HAP-1 (cell line): ENCODE measurements around the gene SELENOV.
A peak's percentile ranks its signal among the peaks of the same experiment; 100 is the strongest.

Experiments used
- DNase-seq, 2 experiments: peaks; one replicate each; pipeline ENCODE4 v3.0.0-alpha.2; 2016 to 2020; ENCODE audit warnings: low spot score in 2 of 2
- H3K27me3 ChIP-seq: fragments of 250-450 bp; sonication (Bioruptor Pico); 2 replicates; pipeline ENCODE4 v1.5.1; 2020; ENCODE audit warnings: low read depth, mild to moderate bottlenecking, moderate library complexity
- H3K36me3 ChIP-seq: fragments of 250-450 bp; sonication (Bioruptor Pico); replicated peaks from 2 replicates; pipeline ENCODE4 v1.5.1; 2020; ENCODE audit warnings: mild to moderate bottlenecking
- H3K4me1 ChIP-seq: fragments of 250-450 bp; sonication (Bioruptor Pico); 2 replicates; pipeline ENCODE4 v1.5.1; 2020; ENCODE audit warnings: mild to moderate bottlenecking
- H3K4me3 ChIP-seq: fragments of 250-450 bp; sonication (Bioruptor Pico); 2 replicates; pipeline ENCODE4 v1.5.1; 2020; ENCODE audit warnings: mild to moderate bottlenecking, moderate library complexity
- H3K9me3 ChIP-seq: fragments of 250-450 bp; sonication (Bioruptor Pico); 2 replicates; pipeline ENCODE4 v1.5.1; 2020; ENCODE audit warnings: mild to moderate bottlenecking, moderate library complexity
- in situ Hi-C: fragments of 300-500 bp; cut with MboI; formaldehyde crosslinking; loops from 3 replicates; pipeline ENCODE4 v1.14.3; 2020; ENCODE audit warnings: low sequenced_read_pairs, inconsistent platforms, mixed read lengths

Gene SELENOV

DNA sequence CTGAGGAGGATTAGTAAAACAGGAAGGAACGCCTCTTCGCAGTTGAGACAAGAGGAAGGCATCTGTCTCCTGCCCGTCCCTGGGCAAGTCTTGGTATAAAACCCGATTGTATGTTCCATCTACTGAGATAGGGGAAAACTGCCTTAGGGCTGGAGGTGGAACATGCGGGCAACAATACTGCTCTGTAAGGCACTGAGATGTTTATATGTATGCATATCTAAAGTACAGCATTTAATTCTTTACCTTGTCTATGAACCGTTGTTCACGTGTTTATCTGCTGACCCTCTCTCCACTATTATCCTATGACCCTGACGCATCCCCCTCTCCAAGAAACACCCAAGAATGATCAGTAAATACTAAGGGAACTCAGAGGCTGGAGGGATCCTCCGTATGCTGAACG, 35.0 kb upstream of the SELENOV start:
- Histone ChIP-seq H3K4me1 (peaks cover 17% of the 10 kb centered on the region), H3K9me3 (no peaks in the 10 kb centered on the region), H3K27me3 (no peaks in the 10 kb centered on the region), H3K36me3 (peaks cover 40% of the 10 kb centered on the region), H3K4me3 (peak overlapping the region; percentile 96)
- in situ Hi-C loops, result loop anchor here (5.0 kb wide), 1 partner anchor 52 kb away; the partner anchor contains the start of gene EID2B
- no peak for DNase-seq

DNA sequence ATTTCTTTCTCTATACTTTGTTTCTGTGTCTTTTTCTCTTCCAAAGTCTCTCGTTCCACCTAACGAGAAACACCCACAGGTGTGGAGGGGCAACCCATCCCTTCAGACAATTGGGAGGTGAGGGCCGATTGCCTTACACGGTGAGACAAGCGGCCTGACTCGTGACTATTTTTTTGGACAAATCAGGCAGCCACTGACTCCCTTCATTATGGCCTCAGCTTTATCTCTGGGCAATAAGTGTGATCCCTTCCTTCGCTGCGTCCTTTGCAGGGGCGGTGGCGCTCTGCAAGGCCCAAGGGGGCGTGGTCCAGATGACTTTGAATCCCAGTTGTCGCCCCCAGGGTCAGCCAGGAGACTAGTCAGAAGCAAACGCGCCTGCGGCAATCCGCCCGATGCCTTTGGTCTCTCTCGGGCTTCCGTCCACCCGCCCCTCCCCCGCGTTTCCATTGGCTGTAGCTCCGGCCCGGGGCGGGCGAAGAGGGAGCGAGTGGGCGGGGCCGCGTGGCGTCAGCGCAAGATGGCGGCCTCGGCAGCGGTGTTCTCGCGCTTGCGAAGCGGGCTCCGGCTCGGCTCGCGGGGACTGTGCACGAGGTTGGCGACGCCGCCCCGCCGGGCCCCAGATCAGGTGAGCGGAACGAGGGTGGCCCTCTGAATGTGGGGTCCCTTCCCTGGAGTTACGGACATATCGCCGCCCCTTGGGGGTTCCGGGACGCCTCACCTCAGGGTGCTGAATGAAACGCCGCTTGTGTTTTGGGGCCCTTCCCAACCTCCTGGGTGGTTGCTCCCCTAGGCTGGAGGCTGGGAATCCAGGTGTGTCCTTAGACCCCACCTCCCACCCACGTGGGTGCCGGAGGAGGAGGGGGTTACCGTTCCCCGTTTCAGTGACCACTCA, 34.4 kb upstream of the SELENOV start, which contains the start of gene TIMM50:
Gene TIMM50 (plus strand): TSS at position 502 of the 892 bp plus-strand sequence. CDS start 16 bp downstream, at position 518.
- in situ Hi-C loops, result no loop called here
- Histone ChIP-seq H3K4me1 (peaks cover 17% of the 10 kb centered on the region), H3K36me3 (peaks cover 43% of the 10 kb centered on the region), H3K9me3 (no peaks in the 10 kb centered on the region), H3K27me3 (no peaks in the 10 kb centered on the region), H3K4me3 (peak within 1 kb of the TSS; percentile 96)
- peak; percentile 96 to 100 for DNase-seq

DNA sequence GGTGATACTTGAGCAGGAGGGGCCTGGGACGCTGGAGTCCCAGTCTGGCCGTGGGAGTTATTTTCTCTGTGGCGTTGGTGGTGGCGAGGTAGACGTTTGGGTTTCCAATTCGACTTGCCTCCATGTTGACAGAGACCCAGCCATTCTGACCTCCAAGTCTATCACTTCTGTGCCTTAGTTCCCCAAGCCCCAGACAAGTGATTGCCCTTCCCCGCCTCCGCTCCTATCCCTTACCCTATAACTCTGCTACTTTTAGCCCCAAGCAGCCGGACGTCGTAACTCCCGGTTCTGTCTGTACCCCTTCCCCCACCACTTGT, 33.8 kb upstream of the SELENOV start:
- H3K4me3 ChIP-seq, result peak overlapping the region; percentile 96
- H3K9me3 ChIP-seq, result no peaks in the 10 kb centered on the region
- no peaks in the 10 kb centered on the region for H3K27me3 ChIP-seq
- no peak for DNase-seq
- peaks cover 17% of the 10 kb centered on the region for H3K4me1 ChIP-seq
- peaks cover 43% of the 10 kb centered on the region for H3K36me3 ChIP-seq
- in situ Hi-C loops, result no loop called here

DNA sequence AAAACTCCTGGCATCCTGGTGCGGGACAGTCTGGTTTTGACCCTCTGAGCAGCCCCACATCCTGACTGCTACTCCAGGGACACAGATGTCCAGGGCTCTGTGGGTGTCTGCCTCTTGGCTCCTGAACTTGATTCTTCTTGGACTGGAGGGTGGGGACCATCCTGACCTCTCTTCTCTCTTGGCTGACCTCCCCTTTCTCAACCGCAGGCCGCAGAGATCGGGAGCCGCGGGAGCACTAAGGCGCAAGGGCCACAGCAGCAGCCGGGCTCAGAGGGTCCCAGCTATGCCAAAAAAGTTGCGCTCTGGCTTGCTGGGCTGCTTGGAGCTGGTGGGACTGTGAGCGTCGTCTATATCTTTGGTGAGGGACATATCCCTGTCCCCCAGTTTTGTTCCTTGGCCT, 33.3 kb upstream of the SELENOV start:
- no peaks in the 10 kb centered on the region for H3K27me3 ChIP-seq
- no peaks in the 10 kb centered on the region for H3K9me3 ChIP-seq
- in situ Hi-C loops, result no loop called here
- H3K4me3 ChIP-seq, result peak overlapping the region; percentile 96
- DNase-seq, result no peak
- peaks cover 46% of the 10 kb centered on the region for H3K36me3 ChIP-seq
- H3K4me1 ChIP-seq, result peaks cover 17% of the 10 kb centered on the region

DNA sequence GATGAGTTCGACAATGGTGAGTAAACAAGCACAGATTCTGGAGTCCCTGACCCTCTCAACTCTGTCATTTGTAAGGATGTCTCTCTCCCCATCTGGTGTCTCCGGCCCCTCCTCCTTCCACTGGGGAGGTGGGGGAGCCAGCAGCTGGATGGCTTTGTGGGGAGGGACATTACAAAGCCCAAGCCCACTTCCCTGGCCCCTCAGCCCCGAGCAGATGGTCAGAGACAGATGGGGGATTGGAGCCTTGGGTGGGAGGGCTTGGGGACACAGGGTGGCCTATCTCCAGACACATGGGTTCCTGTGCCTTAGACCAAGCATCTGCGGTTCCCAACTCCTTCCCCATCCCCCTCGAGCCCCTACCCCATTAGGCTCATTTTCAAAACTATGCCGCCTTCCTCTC, 31.8 kb upstream of the SELENOV start:
- H3K36me3 ChIP-seq, result peaks cover 58% of the 10 kb centered on the region
- DNase-seq, result no peak
- H3K4me3 ChIP-seq, result no peak overlapping the region
- no peaks in the 10 kb centered on the region for H3K27me3 ChIP-seq
- peaks cover 17% of the 10 kb centered on the region for H3K4me1 ChIP-seq
- in situ Hi-C loops, result no loop called here
- no peaks in the 10 kb centered on the region for H3K9me3 ChIP-seq

DNA sequence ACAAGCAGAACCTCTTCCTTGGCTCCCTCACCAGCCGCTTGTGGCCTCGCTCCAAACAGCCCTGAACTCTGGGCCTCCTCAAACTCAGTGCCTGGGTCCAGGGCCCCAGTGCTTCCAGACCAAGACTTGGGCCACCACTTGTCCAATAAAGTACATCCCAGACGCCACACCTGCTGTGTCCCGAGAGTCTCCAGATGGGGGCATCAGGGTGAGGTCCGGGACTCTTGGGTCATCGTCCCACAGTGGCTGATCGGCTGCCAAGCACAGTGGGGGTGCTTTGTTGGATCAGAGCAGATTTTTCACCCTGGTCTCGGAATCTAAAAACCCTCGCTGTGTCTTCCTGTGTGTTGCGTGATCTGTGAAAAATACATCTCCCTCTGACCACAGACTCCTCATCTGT, 25.2 kb upstream of the SELENOV start:
- in situ Hi-C loops, result no loop called here
- H3K27me3 ChIP-seq, result no peaks in the 10 kb centered on the region
- no peak for DNase-seq
- no peaks in the 10 kb centered on the region for H3K4me1 ChIP-seq
- H3K9me3 ChIP-seq, result no peaks in the 10 kb centered on the region
- H3K4me3 ChIP-seq, result no peak overlapping the region
- H3K36me3 ChIP-seq, result peaks cover 59% of the 10 kb centered on the region

DNA sequence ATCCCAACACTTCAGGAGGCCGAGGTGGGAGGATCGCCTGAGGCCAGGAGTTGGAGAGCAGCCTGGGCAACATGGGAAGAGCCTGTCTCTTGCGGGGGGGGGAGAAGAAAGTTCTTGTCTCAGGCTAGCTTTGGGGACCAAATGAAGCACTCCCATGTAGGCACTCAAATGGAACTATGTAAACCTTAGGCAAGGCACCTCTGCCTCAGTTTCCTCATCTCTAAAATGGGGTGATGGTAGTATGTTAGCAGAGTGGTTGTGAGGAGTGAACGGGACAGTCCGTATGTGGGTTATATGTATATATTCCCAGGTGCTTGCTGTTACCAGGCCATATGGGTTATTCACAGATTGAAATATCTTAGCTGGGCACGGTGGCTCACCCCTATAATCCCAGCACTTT, 22.7 kb upstream of the SELENOV start:
- in situ Hi-C loops, result no loop called here

DNA sequence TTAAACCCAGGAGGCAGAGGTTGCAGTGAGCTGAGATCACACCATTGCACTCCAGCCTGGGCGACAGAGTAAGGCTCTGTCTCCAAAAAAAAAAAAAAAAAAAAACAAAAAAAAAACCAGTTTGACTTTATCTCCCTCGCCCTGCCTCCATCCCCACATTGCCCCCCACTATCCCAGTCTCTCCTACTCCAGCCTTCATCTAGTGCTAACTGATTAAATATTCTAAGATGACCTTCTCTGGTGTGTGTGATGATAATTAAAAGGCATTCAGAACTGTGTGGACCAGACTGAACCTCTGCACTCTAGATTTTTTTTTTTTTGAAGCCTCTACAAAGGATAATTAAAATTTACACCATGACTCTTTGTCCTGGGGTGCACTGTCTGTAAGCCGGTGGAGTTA, 22.2 kb upstream of the SELENOV start:
- H3K4me1 ChIP-seq, result peaks cover 3% of the 10 kb centered on the region
- peaks cover 31% of the 10 kb centered on the region for H3K36me3 ChIP-seq
- H3K9me3 ChIP-seq, result no peaks in the 10 kb centered on the region
- in situ Hi-C loops, result no loop called here
- no peak for DNase-seq
- no peaks in the 10 kb centered on the region for H3K27me3 ChIP-seq
- no peak overlapping the region for H3K4me3 ChIP-seq

More for the DNA sequence above, 22.7 kb upstream of the SELENOV start:
- Histone ChIP-seq H3K4me1 (no peaks in the 10 kb centered on the region), H3K4me3 (no peak overlapping the region), H3K36me3 (peaks cover 36% of the 10 kb centered on the region), H3K27me3 (no peaks in the 10 kb centered on the region), H3K9me3 (no peaks in the 10 kb centered on the region)
- no peak for DNase-seq

DNA sequence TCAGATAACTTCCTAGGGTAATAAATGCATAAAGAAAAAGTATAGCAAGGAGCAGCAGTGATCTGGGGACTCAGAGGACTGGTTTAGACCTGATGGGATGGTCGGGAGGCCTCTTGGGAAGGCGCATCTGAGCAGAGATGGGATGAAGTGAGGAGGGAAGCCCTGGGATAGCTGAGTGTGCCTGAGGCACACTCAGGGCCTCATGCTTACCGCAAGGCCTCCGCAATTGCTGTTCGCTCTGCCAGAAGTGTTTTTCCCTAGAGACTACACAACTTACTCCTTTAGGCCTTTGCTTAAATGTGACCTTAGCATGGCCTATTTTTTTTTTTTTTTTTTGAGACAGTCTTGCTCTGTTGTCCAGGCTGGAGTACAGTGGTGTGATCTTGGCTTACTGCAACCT, 20.3 kb upstream of the SELENOV start:
- H3K36me3 ChIP-seq, result peaks cover 12% of the 10 kb centered on the region
- no peak for DNase-seq
- in situ Hi-C loops, result no loop called here
- peaks cover 11% of the 10 kb centered on the region for H3K4me1 ChIP-seq
- H3K4me3 ChIP-seq, result no peak overlapping the region
- no peaks in the 10 kb centered on the region for H3K27me3 ChIP-seq
- no peaks in the 10 kb centered on the region for H3K9me3 ChIP-seq

DNA sequence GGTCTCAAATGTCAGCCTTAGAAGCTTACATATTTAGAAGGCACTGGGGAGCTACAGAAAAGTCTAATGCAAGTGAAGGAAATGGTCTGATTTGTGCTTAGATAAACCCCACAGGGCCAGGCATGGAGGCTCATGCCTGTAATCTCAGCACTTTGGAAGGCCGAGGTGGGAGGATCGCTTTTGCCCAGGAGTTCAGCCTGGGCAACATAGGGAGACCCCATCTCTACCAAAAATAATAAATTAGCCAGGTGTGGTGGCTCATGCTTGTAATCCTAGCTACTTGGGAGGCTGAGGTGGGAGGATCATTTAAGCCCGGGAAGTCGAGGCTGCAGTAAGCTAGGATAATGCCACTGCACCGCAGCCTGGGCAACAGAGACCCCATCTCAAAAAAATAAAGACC, 18.9 kb upstream of the SELENOV start:
- Histone ChIP-seq H3K4me1 (peaks cover 11% of the 10 kb centered on the region), H3K4me3 (no peak overlapping the region), H3K9me3 (no peaks in the 10 kb centered on the region), H3K27me3 (no peaks in the 10 kb centered on the region), H3K36me3 (no peaks in the 10 kb centered on the region; the same call in 1 of the 2 replicates)
- no peak for DNase-seq
- in situ Hi-C loops, result no loop called here

DNA sequence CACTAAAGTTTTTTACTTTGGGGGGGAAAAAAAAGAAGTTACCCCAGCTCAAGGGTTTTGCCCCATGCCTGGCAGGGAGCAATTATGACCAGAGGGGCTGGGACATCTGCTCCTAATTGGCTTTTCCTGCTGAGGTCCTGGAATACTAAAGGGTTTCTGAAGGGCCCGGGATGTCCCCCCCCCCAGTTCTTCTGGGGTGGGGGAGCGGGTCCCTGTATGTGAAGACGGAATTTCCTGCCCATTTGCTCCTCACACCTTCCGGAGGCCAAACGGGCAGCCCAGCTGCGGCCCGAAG, 17.3 kb upstream of the SELENOV start:
- in situ Hi-C loops, result no loop called here
- no peaks in the 10 kb centered on the region for H3K27me3 ChIP-seq
- H3K4me3 ChIP-seq, result peak overlapping the region; percentile 6
- no peaks in the 10 kb centered on the region for H3K36me3 ChIP-seq
- H3K4me1 ChIP-seq, result peaks cover 11% of the 10 kb centered on the region
- no peak for DNase-seq
- no peaks in the 10 kb centered on the region; the same call in 1 of the 2 replicates for H3K9me3 ChIP-seq

DNA sequence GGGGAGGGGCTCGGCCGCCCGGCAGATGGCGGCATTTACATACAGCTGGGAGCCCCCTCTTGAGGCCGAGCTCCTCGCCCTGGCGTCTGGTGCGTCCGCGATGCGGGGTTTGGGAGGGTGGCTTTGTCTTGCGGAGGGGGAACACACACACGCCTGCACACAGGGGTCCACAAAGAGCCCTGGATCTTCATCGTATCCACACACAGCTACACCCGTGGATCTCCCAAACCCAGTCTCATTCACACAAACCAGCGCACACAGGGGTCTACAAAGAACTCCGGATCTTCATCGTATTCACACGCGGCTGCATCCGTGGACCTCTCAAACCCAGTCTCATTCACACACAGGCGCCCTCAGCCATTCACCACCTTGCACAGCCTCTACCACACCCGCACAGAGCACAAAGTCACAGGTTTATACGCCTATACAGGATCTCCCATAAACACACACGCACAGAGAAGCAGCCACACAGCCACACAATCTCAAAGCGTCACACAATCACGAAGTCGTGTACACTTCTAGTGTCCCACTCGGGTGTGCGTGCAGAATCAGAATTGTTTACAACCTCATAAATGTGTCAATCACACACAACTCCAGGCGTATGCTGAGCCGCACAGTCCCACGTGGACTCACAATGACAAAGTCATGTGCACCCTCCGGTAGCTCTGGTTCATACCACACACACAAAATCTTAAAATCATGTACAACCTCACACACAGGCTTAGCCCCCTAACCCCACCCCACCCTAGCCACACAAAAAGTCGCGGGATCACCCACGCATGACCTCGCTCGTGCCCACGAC, 16.7 kb upstream of the SELENOV start:
- Histone ChIP-seq H3K36me3 (no peaks in the 10 kb centered on the region), H3K4me3 (peak overlapping the region; percentile 6), H3K4me1 (peaks cover 11% of the 10 kb centered on the region), H3K27me3 (no peaks in the 10 kb centered on the region), H3K9me3 (no peaks in the 10 kb centered on the region; the same call in 1 of the 2 replicates)
- in situ Hi-C loops, result no loop called here
- peak; percentile 59 to 79 for DNase-seq

DNA sequence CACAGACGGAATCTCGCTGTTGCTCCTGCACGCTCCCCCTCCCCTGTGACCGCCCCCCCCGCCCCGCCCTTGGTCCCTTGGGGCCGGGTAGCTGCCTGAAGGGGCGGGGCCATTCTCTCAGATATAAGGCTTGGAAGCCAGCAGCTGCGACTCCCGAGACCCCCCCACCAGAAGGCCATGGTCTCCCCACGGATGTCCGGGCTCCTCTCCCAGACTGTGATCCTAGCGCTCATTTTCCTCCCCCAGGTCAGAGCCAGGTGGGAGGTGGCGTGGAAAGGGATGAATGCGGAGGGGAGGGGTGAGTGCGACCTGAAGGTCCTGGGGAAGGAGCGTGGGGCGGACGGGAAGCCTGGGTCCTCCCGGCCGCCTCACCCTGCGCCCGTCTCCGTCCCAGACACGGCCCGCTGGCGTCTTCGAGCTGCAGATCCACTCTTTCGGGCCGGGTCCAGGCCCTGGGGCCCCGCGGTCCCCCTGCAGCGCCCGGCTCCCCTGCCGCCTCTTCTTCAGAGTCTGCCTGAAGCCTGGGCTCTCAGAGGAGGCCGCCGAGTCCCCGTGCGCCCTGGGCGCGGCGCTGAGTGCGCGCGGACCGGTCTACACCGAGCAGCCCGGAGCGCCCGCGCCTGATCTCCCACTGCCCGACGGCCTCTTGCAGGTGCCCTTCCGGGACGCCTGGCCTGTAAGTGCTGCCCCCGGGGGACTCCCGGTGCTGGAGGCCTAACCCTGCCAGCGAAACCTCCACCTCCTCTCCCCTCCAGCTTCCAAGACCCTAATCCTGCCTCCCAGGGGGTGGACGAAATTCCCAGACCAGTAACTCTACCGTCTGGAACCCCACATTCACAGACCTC, 15.9 kb upstream of the SELENOV start, which contains the start of gene DLL3:
Gene DLL3 (plus strand): TSS at position 150 of the 845 bp plus-strand sequence. CDS start 28 bp downstream, at position 178.
- in situ Hi-C loops, result no loop called here
- H3K27me3 ChIP-seq, result no peaks in the 10 kb centered on the region
- H3K36me3 ChIP-seq, result no peaks in the 10 kb centered on the region
- H3K9me3 ChIP-seq, result no peaks in the 10 kb centered on the region; the same call in 1 of the 2 replicates
- peak in 1 of 2 experiments; percentile 56 for DNase-seq
- peaks cover 11% of the 10 kb centered on the region for H3K4me1 ChIP-seq
- H3K4me3 ChIP-seq, result peak within 1 kb of the TSS; percentile 6
